ENCODE data around the gene PRR23E. TPM values are rescaled to one million over a fixed set of nuclear protein-coding genes. Genes with fewer than 3 reads are reported as not detected.
A peak's percentile ranks its signal among the peaks of the same experiment; 100 is the strongest.

PRR23E gene
- total and polyA plus RNA-seq, 2 donors from 2014 or later: not detected

DNA sequence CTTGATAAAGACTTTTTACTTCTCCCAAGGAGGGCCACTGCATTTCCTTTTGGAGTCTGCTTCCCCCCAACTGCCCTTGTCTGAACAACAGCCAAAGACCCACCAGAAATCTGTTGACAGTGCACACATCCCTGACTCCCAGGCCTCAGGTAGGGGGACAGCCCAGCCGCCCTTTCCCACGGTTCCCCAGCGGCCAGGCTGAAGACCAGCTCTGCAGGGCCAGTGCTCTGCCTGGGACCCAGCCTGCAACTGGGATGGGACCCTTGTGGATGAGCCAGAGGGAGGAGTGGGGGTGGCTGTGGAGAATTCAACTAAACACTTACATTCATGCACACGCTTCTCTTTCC, 8.1 kb upstream of the PRR23E start:
- Histone ChIP-seq H3K4me1 (ENCODE audit: control insufficient read depth in 2 of 3, insufficient read depth in 2 of 3, low read depth in 1 of 3, low read length in 3 of 3) (no peaks in the 10 kb centered on the region), H3K4me3 (ENCODE audit: low read length in 3 of 3) (no peak overlapping the region), H3K27me3 (ENCODE audit: control insufficient read depth, insufficient read depth, low read length) (no peaks in the 10 kb centered on the region), H3K9ac (ENCODE audit: low read length in 3 of 3) (no peak overlapping the region), H3K27ac (ENCODE audit: low read depth in 2 of 2, low read length in 2 of 2) (no peak overlapping the region), H3K9me3 (ENCODE audit: control insufficient read depth in 2 of 3, insufficient read depth in 1 of 3, low read length in 3 of 3) (no peaks in the 10 kb centered on the region), H3K36me3 (ENCODE audit: control insufficient read depth in 2 of 3, insufficient read depth in 3 of 3, low read length in 3 of 3) (no peaks in the 10 kb centered on the region)
- FAIRE-seq (no peak), DNase-seq (no peak)
- intact Hi-C loops (cut with DNase I): no loop called here
- TF ChIP-seq, protein P1, sequence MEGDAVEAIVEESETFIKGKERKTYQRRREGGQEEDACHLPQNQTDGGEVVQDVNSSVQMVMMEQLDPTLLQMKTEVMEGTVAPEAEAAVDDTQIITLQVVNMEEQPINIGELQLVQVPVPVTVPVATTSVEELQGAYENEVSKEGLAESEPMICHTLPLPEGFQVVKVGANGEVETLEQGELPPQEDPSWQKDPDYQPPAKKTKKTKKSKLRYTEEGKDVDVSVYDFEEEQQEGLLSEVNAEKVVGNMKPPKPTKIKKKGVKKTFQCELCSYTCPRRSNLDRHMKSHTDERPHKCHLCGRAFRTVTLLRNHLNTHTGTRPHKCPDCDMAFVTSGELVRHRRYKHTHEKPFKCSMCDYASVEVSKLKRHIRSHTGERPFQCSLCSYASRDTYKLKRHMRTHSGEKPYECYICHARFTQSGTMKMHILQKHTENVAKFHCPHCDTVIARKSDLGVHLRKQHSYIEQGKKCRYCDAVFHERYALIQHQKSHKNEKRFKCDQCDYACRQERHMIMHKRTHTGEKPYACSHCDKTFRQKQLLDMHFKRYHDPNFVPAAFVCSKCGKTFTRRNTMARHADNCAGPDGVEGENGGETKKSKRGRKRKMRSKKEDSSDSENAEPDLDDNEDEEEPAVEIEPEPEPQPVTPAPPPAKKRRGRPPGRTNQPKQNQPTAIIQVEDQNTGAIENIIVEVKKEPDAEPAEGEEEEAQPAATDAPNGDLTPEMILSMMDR (IDR thresholded peaks at IDR 0.05; ENCODE audit: borderline replicate concordance, extremely low read depth, insufficient read depth): no peak

DNA sequence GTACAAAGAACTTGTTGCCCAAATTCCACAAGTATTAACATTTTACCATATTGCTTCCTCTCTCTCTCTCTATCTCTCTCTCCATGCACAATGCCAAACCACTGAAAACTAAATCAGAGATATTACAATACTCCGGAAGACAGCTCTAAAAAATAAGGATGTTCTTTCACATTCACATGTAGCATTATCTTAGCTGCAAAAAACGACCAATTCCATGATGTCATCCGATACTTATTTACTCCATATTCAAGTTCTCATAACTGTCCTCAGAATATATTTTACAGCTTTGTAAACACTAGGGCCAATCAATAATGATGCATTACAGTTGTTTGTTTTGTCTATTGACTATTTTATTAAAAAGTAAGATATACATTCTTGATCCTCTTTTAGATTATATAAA, 7.7 kb upstream of the PRR23E start:
- FAIRE-seq (no peak), DNase-seq (no peak)
- no peaks in the 10 kb centered on the region for H3K4me1 ChIP-seq (ENCODE audit: control insufficient read depth in 2 of 3, insufficient read depth in 2 of 3, low read depth in 1 of 3, low read length in 3 of 3)
- intact Hi-C loops (cut with DNase I): no loop called here
- H3K4me3 ChIP-seq (ENCODE audit: low read length in 3 of 3): no peak overlapping the region
- TF ChIP-seq, protein P1 (IDR thresholded peaks at IDR 0.05; ENCODE audit: borderline replicate concordance, extremely low read depth, insufficient read depth): no peak
- H3K27me3 ChIP-seq (ENCODE audit: control insufficient read depth, insufficient read depth, low read length): no peaks in the 10 kb centered on the region
- H3K36me3 ChIP-seq (ENCODE audit: control insufficient read depth in 2 of 3, insufficient read depth in 3 of 3, low read length in 3 of 3): no peaks in the 10 kb centered on the region
- no peak overlapping the region for H3K9ac ChIP-seq (ENCODE audit: low read length in 3 of 3)
- H3K27ac ChIP-seq (ENCODE audit: low read depth in 2 of 2, low read length in 2 of 2): no peak overlapping the region
- H3K9me3 ChIP-seq (ENCODE audit: control insufficient read depth in 2 of 3, insufficient read depth in 1 of 3, low read length in 3 of 3): no peaks in the 10 kb centered on the region

DNA sequence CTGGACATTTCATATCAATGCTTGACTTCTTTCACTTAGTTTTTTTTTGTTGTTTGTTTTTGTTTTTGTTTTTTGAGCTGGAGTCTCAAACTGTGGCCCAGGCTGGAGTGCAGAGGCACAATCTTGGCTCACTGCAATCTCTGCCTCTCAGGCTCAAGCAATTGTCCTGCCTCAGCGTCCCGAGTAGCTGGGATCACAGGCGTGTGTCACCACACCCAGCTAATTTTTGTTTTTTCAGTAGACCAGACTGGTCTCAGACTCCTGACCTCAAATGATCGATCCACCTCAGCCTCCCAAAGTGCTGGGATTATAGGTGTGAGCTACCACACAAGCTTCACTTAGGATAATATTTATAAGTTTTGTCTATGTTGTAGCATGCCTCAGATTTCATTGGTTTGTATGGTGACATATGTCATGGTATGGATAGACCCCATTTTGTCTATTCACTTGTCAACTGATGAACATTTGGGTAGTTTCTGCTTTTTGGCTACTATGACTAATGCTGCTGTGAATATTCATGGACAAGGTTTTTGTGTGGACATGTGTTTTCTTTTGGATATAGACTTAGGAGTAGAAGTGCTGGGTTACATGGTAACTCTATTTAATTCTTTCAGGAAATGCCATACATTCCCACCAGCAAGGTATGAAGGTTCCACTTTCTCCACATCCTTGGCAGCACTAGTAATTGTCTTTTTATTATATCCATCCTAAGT, 6.8 kb upstream of the PRR23E start:
- intact Hi-C loops (cut with DNase I): no loop called here
- no peak for DNase-seq
- Histone ChIP-seq H3K27me3 (ENCODE audit: control insufficient read depth, insufficient read depth, low read length) (no peaks in the 10 kb centered on the region), H3K9ac (ENCODE audit: low read length in 3 of 3) (no peak overlapping the region), H3K27ac (ENCODE audit: low read depth in 2 of 2, low read length in 2 of 2) (no peak overlapping the region), H3K4me1 (ENCODE audit: control insufficient read depth in 2 of 3, insufficient read depth in 2 of 3, low read depth in 1 of 3, low read length in 3 of 3) (no peaks in the 10 kb centered on the region), H3K9me3 (ENCODE audit: control insufficient read depth in 2 of 3, insufficient read depth in 1 of 3, low read length in 3 of 3) (no peaks in the 10 kb centered on the region), H3K4me3 (ENCODE audit: low read length in 3 of 3) (no peak overlapping the region), H3K36me3 (ENCODE audit: control insufficient read depth in 2 of 3, insufficient read depth in 3 of 3, low read length in 3 of 3) (no peaks in the 10 kb centered on the region)
- FAIRE-seq: no peak
- TF ChIP-seq, protein P1 (IDR thresholded peaks at IDR 0.05; ENCODE audit: borderline replicate concordance, extremely low read depth, insufficient read depth): no peak

DNA sequence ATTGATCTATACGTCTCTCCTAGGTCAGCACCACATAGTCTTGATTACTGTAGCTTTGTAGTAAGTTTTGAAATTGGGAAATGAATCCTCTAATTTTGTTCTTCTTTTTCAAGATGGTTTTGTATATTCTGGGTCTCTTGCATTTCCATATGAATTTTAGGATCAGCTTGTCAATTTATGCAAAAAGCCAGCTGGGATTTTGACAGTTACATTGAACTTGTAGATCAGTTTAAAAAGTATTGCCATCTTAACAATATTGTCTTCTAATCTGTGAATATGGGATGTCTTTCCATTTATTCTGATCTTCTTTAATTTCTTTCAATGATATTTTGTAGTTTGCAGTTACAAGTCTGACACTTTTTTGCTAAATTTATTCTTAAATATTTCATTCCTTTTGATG, 5.6 kb upstream of the PRR23E start:
- H3K9ac ChIP-seq (ENCODE audit: low read length in 3 of 3): no peak overlapping the region
- intact Hi-C loops (cut with DNase I): no loop called here
- no peaks in the 10 kb centered on the region for H3K27me3 ChIP-seq (ENCODE audit: control insufficient read depth, insufficient read depth, low read length)
- H3K4me3 ChIP-seq (ENCODE audit: low read length in 3 of 3): no peak overlapping the region
- no peaks in the 10 kb centered on the region for H3K36me3 ChIP-seq (ENCODE audit: control insufficient read depth in 2 of 3, insufficient read depth in 3 of 3, low read length in 3 of 3)
- FAIRE-seq: peak; percentile 46
- peaks cover 0 to 6% (median 0%) of the 10 kb centered on the region in 3 donors for H3K9me3 ChIP-seq (ENCODE audit: control insufficient read depth in 2 of 3, insufficient read depth in 1 of 3, low read length in 3 of 3)
- DNase-seq: no peak
- TF ChIP-seq, protein P1 (IDR thresholded peaks at IDR 0.05; ENCODE audit: borderline replicate concordance, extremely low read depth, insufficient read depth): no peak
- no peak overlapping the region for H3K27ac ChIP-seq (ENCODE audit: low read depth in 2 of 2, low read length in 2 of 2)
- no peaks in the 10 kb centered on the region for H3K4me1 ChIP-seq (ENCODE audit: control insufficient read depth in 2 of 3, insufficient read depth in 2 of 3, low read depth in 1 of 3, low read length in 3 of 3)
